ENCODE results near the gene ADO.

DNA sequence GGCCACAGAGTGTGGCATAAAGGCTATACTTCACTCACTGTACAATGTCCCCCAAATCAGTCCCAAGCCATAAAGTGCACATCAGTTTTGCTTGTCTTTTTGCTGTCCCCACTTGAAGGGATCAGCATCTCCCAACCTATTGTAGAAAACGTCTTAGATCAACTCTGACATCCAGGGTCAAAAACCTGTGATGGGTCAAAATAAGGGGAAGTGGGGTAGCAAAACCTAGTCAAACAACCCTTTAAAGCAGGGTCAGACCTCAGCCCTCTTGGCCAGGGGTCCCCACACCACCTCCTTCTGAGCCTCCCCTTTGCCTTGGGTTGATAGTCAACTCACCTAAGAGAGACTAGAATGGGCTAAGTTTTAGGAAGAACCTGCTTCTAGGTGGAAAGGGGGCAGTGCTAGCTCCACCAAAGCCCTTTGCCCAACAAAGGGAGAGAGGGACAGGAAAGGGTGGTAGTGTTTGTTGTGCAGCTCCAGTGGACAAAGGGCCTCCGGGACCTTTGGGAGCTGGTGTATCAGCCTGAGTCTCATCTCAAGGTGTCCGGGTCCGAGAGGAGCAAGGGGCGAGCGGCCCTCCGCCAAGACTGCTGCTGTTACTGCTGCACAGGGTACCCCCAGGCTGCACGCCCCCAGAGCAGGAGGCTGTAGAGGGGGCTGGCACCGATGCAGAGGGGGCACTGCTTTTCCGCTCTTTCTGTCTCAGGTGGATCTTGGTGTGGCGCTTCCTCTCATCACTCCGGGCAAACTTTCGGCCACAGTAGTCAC lies 8.3 kb downstream of the ADO start:
- TF ChIP-seq, protein P1, sequence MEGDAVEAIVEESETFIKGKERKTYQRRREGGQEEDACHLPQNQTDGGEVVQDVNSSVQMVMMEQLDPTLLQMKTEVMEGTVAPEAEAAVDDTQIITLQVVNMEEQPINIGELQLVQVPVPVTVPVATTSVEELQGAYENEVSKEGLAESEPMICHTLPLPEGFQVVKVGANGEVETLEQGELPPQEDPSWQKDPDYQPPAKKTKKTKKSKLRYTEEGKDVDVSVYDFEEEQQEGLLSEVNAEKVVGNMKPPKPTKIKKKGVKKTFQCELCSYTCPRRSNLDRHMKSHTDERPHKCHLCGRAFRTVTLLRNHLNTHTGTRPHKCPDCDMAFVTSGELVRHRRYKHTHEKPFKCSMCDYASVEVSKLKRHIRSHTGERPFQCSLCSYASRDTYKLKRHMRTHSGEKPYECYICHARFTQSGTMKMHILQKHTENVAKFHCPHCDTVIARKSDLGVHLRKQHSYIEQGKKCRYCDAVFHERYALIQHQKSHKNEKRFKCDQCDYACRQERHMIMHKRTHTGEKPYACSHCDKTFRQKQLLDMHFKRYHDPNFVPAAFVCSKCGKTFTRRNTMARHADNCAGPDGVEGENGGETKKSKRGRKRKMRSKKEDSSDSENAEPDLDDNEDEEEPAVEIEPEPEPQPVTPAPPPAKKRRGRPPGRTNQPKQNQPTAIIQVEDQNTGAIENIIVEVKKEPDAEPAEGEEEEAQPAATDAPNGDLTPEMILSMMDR (IDR thresholded peaks at IDR 0.05; ENCODE audit: low read depth, low read length): no peak
- TF ChIP-seq EZH2phosphoT487 (IDR thresholded peaks at IDR 0.05; ENCODE audit: low read depth): no peak

Data from OCI-LY3 (cell line).